MM.1S (cell line): ENCODE results near the gene MAP3K13.

Source experiments
- DNase-seq: peaks from one replicate; pipeline ENCODE4 v3.0.0-alpha.2; 2015
- H2AFZ ChIP-seq: fragments of 300-600 bp; sonication (generic); 2 replicates; pipeline ENCODE4 v1.6.0; 2016; ENCODE audit warnings: antibody characterized with exemption, low read length
- H3F3A ChIP-seq: fragments of 300-600 bp; sonication (generic); 2 replicates; pipeline ENCODE4 v1.6.1; 2016; ENCODE audit warnings: mild to moderate bottlenecking, antibody characterized with exemption, low read length, moderate library complexity, mixed read lengths; ENCODE audit not compliant: insufficient read depth
- H3K27ac ChIP-seq: fragments of 300-600 bp; sonication (generic); 2 replicates; pipeline ENCODE4 v1.5.1; 2016; ENCODE audit warnings: mild to moderate bottlenecking, low read length
- H3K27me3 ChIP-seq: fragments of 300-600 bp; sonication (generic); replicated peaks from 2 replicates; pipeline ENCODE4 v1.6.0; 2016; ENCODE audit warnings: low read length; ENCODE audit not compliant: insufficient read depth
- H3K36me3 ChIP-seq: fragments of 300-600 bp; sonication (generic); replicated peaks from 2 replicates; pipeline ENCODE4 v1.6.1; 2016; ENCODE audit warnings: mild to moderate bottlenecking, low read length, mixed read lengths; ENCODE audit not compliant: insufficient read depth
- H3K4me1 ChIP-seq: fragments of 300-600 bp; sonication (generic); 2 replicates; pipeline ENCODE4 v1.6.1; 2016; ENCODE audit warnings: low read length, mixed read lengths
- H3K4me2 ChIP-seq: fragments of 300-600 bp; sonication (generic); 2 replicates; pipeline ENCODE4 v1.6.0; 2016; ENCODE audit warnings: low read depth, low read length
- H3K4me3 ChIP-seq: fragments of 300-600 bp; sonication (generic); 2 replicates; pipeline ENCODE4 v1.5.1; 2016; ENCODE audit warnings: low read length, mixed read lengths
- H3K79me2 ChIP-seq: fragments of 300-600 bp; sonication (generic); 2 replicates; pipeline ENCODE4 v1.6.1; 2016; ENCODE audit warnings: mixed run types, low read length, mixed read lengths
- H3K9ac ChIP-seq: fragments of 300-600 bp; sonication (generic); 2 replicates; pipeline ENCODE4 v1.6.1; 2016; ENCODE audit warnings: low read length, mixed read lengths
- H3K9me2 ChIP-seq: fragments of 300-600 bp; sonication (generic); replicated peaks from 2 replicates; pipeline ENCODE4 v1.6.1; 2016; ENCODE audit warnings: mild to moderate bottlenecking, low read length, mixed read lengths; ENCODE audit not compliant: insufficient read depth
- H3K9me3 ChIP-seq: fragments of 300-600 bp; sonication (generic); replicated peaks from 2 replicates; pipeline ENCODE4 v1.6.1; 2016; ENCODE audit warnings: mild to moderate bottlenecking, low read length, mixed read lengths; ENCODE audit not compliant: insufficient read depth
- H4K20me1 ChIP-seq: fragments of 300-600 bp; sonication (generic); 2 replicates; pipeline ENCODE4 v1.6.1; 2016; ENCODE audit warnings: mild to moderate bottlenecking, low read length, moderate library complexity, mixed read lengths; ENCODE audit not compliant: insufficient read depth
- EZH2 ChIP-seq: fragments of 300-600 bp; sonication (generic); optimal IDR thresholded peaks from 2 replicates; pipeline ENCODE3; 2017; ENCODE audit warnings: low read depth, mild to moderate bottlenecking, antibody characterized with exemption, low read length, mixed read lengths
- EZH2phosphoT487 ChIP-seq: fragments of 300-600 bp; sonication (generic); IDR thresholded peaks from 2 replicates; pipeline ENCODE4 v1.6.1; 2018; ENCODE audit warnings: antibody characterized with exemption, low read length
- TF ChIP-seq, protein P1 (sequence below): fragments of 300-600 bp; sonication (generic); IDR thresholded peaks from 2 replicates; pipeline ENCODE4 v1.5.1; 2016; ENCODE audit warnings: antibody characterized with exemption, low read length, mixed read lengths

The MAP3K13 gene

DNA sequence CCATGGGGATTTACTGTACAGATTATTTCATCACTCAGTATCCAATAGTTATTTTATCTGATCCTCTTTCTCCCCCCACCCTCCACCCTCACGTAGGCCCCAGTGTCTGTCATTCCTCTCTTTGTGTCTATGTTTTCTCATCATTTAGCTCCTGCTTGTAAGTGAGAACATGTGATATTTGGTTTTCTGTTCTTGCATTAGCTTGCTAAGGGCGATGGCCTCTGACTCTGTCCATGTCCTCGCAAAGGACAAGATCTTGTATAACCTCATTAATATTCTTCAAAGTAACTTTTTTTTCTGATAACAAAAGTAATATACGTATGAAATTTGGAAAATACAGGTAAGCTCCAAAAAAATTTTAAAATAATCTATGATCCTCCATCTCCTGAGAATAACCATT lies 67.4 kb downstream of the MAP3K13 start:
- Histone ChIP-seq H2AFZ (no peak overlapping the region), H3K79me2 (peaks cover 18% of the 10 kb centered on the region), H3K9ac (no peak overlapping the region), H3K4me1 (no peaks in the 10 kb centered on the region), H3K27me3 (no peaks in the 10 kb centered on the region), H3K36me3 (no peaks in the 10 kb centered on the region), H3K9me2 (no peaks in the 10 kb centered on the region), H3K9me3 (no peaks in the 10 kb centered on the region), H3F3A (no peaks in the 10 kb centered on the region), H4K20me1 (no peaks in the 10 kb centered on the region), H3K4me2 (no peak overlapping the region), H3K27ac (no peak overlapping the region), H3K4me3 (no peak overlapping the region)
- no peak for DNase-seq
- no peak for TF ChIP-seq EZH2phosphoT487
- TF ChIP-seq EZH2, result no peak
- TF ChIP-seq, protein P1, sequence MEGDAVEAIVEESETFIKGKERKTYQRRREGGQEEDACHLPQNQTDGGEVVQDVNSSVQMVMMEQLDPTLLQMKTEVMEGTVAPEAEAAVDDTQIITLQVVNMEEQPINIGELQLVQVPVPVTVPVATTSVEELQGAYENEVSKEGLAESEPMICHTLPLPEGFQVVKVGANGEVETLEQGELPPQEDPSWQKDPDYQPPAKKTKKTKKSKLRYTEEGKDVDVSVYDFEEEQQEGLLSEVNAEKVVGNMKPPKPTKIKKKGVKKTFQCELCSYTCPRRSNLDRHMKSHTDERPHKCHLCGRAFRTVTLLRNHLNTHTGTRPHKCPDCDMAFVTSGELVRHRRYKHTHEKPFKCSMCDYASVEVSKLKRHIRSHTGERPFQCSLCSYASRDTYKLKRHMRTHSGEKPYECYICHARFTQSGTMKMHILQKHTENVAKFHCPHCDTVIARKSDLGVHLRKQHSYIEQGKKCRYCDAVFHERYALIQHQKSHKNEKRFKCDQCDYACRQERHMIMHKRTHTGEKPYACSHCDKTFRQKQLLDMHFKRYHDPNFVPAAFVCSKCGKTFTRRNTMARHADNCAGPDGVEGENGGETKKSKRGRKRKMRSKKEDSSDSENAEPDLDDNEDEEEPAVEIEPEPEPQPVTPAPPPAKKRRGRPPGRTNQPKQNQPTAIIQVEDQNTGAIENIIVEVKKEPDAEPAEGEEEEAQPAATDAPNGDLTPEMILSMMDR, result no peak

DNA sequence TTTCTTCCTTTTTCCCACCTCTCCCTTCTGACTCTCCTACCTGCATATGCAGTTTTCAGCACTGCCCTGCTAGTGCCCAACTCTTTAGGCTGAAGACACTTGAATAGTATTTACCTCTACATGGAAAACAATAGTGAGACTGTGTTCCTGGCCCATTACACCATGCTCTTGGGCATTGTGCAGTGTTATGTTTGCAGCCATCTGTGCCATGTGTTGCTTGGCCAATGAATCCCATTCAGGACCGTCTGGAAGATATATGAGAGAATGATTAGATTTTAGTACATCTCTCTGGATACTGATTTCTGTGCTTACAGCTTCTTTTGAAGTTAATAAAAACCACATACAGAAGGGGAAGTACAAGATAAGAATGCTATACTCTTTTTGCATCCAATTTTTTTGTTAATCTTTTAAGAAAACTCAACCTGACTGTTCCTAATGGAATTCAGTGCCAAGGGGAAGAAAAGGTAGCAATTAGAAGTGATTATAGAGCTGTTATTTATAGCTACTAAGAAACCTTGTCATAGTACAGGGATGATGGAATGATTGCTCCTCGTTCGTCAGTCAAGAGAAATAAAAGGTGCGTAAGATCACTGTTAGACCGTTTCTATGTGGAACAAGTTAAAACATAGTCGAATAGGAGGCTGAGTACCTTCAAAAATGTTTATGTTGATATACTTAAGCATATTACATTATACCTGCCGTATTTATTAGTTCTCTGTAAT lies 77.0 kb downstream of the MAP3K13 start:
- Histone ChIP-seq H3K4me3 (no peak overlapping the region), H3K4me1 (no peaks in the 10 kb centered on the region), H3K9ac (no peak overlapping the region), H2AFZ (no peak overlapping the region), H3K36me3 (no peaks in the 10 kb centered on the region), H3F3A (no peaks in the 10 kb centered on the region), H3K9me3 (no peaks in the 10 kb centered on the region), H3K4me2 (no peak overlapping the region), H3K27ac (no peak overlapping the region), H3K79me2 (no peaks in the 10 kb centered on the region), H3K27me3 (no peaks in the 10 kb centered on the region), H4K20me1 (no peaks in the 10 kb centered on the region), H3K9me2 (no peaks in the 10 kb centered on the region)
- no peak for DNase-seq
- TF ChIP-seq, protein P1, result no peak
- TF ChIP-seq EZH2 (no peak), EZH2phosphoT487 (no peak)

DNA sequence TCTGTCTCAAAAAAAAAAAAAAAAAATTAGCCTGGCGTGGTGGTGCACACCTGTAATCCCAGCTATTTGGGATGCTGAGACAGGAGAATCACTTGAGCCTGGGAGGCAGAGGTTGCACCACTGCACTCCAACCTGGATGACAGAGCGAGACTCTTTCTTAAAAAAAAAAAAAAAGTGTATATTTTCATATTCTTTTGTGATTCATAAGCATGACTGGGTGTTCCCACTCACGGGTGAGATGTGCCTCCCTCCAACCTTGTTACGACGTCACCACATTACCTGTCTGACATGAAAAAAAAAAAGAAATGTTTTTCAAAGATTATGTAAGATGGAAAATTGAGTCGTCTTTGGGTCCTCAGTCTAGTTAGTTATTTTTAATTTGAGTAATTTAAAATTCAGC lies 79.1 kb downstream of the MAP3K13 start:
- H3K9me3 ChIP-seq, result no peaks in the 10 kb centered on the region
- no peak overlapping the region for H3K4me2 ChIP-seq
- no peaks in the 10 kb centered on the region for H3K9me2 ChIP-seq
- no peak overlapping the region for H3K27ac ChIP-seq
- H3K79me2 ChIP-seq, result no peaks in the 10 kb centered on the region
- no peak for DNase-seq
- H3K27me3 ChIP-seq, result no peaks in the 10 kb centered on the region
- no peaks in the 10 kb centered on the region for H4K20me1 ChIP-seq
- no peaks in the 10 kb centered on the region for H3F3A ChIP-seq
- TF ChIP-seq EZH2 (no peak), EZH2phosphoT487 (no peak)
- no peak overlapping the region for H2AFZ ChIP-seq
- H3K4me1 ChIP-seq, result no peaks in the 10 kb centered on the region
- no peak overlapping the region for H3K9ac ChIP-seq
- H3K36me3 ChIP-seq, result no peaks in the 10 kb centered on the region
- no peak overlapping the region for H3K4me3 ChIP-seq

DNA sequence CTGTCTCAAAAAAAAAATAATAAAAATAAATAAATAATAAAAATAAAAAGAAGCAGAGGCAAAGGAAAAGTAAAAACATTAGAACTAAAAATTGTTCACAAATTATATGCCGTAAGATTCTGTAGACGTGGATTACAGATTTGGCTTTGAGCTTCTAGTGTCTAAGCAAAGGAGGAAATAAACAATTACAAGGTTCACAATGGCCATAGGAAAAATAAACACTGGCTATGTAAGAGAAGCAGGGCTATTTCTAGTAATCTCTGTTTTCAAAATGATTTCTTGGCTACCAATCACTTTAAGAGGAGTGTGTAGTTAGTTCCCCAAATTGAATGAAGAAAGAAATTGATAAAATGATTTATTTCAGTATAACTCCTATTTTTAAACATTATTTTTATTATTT lies 81.4 kb downstream of the MAP3K13 start:
- DNase-seq, result no peak
- H2AFZ ChIP-seq, result no peak overlapping the region
- no peak overlapping the region for H3K27ac ChIP-seq
- TF ChIP-seq, protein P1, result no peak
- TF ChIP-seq EZH2phosphoT487 (no peak), EZH2 (no peak)
- no peaks in the 10 kb centered on the region for H3K27me3 ChIP-seq
- no peaks in the 10 kb centered on the region; the same call in 1 of the 2 replicates for H3K36me3 ChIP-seq
- no peak overlapping the region for H3K4me3 ChIP-seq
- no peaks in the 10 kb centered on the region for H3K9me2 ChIP-seq
- H3K79me2 ChIP-seq, result no peaks in the 10 kb centered on the region
- H3K9ac ChIP-seq, result no peak overlapping the region
- no peaks in the 10 kb centered on the region for H3K9me3 ChIP-seq
- no peaks in the 10 kb centered on the region for H3F3A ChIP-seq
- H4K20me1 ChIP-seq, result no peaks in the 10 kb centered on the region
- H3K4me2 ChIP-seq, result no peak overlapping the region
- H3K4me1 ChIP-seq, result no peaks in the 10 kb centered on the region
